Measurements from ENCODE around the gene MRM2. TPM values are rescaled to one million over a fixed set of nuclear protein-coding genes. Genes with fewer than 3 reads are reported as not detected.

The MRM2 gene
- total and polyA plus RNA-seq, 2 donors (not counting 1 experiment from before 2014, with no cell fraction given) = 14.9 to 19.3 TPM

DNA sequence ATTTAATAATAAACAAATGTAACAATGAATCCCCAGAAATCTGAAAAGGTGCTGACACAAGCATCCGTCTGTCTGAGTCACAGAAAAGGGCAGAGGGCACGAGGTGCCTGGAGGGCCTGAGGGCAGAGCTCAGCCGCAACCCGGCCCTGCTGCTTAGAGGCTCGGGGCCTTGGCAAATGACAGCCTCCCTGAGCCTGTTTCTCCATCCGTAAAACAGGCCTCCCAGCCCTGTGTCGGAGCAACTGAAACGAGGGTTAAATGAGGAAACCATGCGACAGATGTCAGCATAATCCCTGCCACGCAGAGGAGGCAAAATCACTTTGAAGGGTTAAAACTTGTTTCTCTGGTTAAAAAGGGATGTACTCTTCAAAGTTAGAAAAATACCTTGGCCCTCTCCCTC lies 24.9 kb upstream of the MRM2 start:
- no peak overlapping the region for H3K9ac ChIP-seq (ENCODE audit: insufficient read depth, low read length)
- TF ChIP-seq, protein P1, sequence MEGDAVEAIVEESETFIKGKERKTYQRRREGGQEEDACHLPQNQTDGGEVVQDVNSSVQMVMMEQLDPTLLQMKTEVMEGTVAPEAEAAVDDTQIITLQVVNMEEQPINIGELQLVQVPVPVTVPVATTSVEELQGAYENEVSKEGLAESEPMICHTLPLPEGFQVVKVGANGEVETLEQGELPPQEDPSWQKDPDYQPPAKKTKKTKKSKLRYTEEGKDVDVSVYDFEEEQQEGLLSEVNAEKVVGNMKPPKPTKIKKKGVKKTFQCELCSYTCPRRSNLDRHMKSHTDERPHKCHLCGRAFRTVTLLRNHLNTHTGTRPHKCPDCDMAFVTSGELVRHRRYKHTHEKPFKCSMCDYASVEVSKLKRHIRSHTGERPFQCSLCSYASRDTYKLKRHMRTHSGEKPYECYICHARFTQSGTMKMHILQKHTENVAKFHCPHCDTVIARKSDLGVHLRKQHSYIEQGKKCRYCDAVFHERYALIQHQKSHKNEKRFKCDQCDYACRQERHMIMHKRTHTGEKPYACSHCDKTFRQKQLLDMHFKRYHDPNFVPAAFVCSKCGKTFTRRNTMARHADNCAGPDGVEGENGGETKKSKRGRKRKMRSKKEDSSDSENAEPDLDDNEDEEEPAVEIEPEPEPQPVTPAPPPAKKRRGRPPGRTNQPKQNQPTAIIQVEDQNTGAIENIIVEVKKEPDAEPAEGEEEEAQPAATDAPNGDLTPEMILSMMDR (conservative IDR thresholded peaks at IDR 0.05 in 1 of 2, IDR thresholded peaks at IDR 0.05 in 1 of 2; ENCODE audit: low read depth in 1 of 2, low read length in 2 of 2) = no peak
- TF ChIP-seq EZH2 (IDR thresholded peaks at IDR 0.05; ENCODE audit: low read length, missing control alignments) = no peak

GRCh38 chr7:2264158-2264557 lies 22.2 kb upstream of the MRM2 start:
- no peaks in the 10 kb centered on the region for H3K79me2 ChIP-seq (ENCODE audit: control insufficient read depth, insufficient read depth, low read length)
- TF ChIP-seq EZH2 (IDR thresholded peaks at IDR 0.05; ENCODE audit: low read length, missing control alignments) = no peak
- TF ChIP-seq, protein P1 (conservative IDR thresholded peaks at IDR 0.05 in 1 of 2, IDR thresholded peaks at IDR 0.05 in 1 of 2; ENCODE audit: low read depth in 1 of 2, low read length in 2 of 2) = no peak
- H3K9me3 ChIP-seq (ENCODE audit: control insufficient read depth, insufficient read depth, low read depth, low read length) = no peaks in the 10 kb centered on the region
- H3K36me3 ChIP-seq (ENCODE audit: control insufficient read depth, insufficient read depth, low read length) = peaks cover 4% of the 10 kb centered on the region
- H3K4me2 ChIP-seq (ENCODE audit: extremely low read depth, insufficient read depth, low read length) = no peak overlapping the region
- no peaks in the 10 kb centered on the region for H3K27me3 ChIP-seq (ENCODE audit: control insufficient read depth, insufficient read depth, low read length)
- H3K27ac ChIP-seq (ENCODE audit: insufficient read depth, low read length) = no peak overlapping the region
- no peak for DNase-seq (ENCODE audit: low read depth in 2 of 2)
- no peak overlapping the region for H2AFZ ChIP-seq (ENCODE audit: low read length)
- H3K9ac ChIP-seq (ENCODE audit: insufficient read depth, low read length) = no peak overlapping the region
- H4K20me1 ChIP-seq (ENCODE audit: control insufficient read depth, extremely low read depth, insufficient read depth, low read length) = no peaks in the 10 kb centered on the region
- peaks cover 3% of the 10 kb centered on the region for H3K4me1 ChIP-seq (ENCODE audit: control insufficient read depth, extremely low read depth, insufficient read depth, low read length)
- no peak overlapping the region for H3K4me3 ChIP-seq (replicated peaks in 1 of 4; ENCODE audit: control extremely low read depth in 1 of 4, insufficient read depth in 1 of 4, low read depth in 3 of 4, low read length in 4 of 4)

More for the DNA sequence above, 24.9 kb upstream of the MRM2 start:
- Histone ChIP-seq H2AFZ (ENCODE audit: low read length) (no peak overlapping the region), H3K9me3 (ENCODE audit: control insufficient read depth, insufficient read depth, low read depth, low read length) (no peaks in the 10 kb centered on the region), H3K27ac (ENCODE audit: insufficient read depth, low read length) (no peak overlapping the region), H3K4me3 (replicated peaks in 1 of 4; ENCODE audit: control extremely low read depth in 1 of 4, insufficient read depth in 1 of 4, low read depth in 3 of 4, low read length in 4 of 4) (no peak overlapping the region), H3K27me3 (ENCODE audit: control insufficient read depth, insufficient read depth, low read length) (no peaks in the 10 kb centered on the region), H3K36me3 (ENCODE audit: control insufficient read depth, insufficient read depth, low read length) (peaks cover 4% of the 10 kb centered on the region), H3K79me2 (ENCODE audit: control insufficient read depth, insufficient read depth, low read length) (no peaks in the 10 kb centered on the region), H3K4me1 (ENCODE audit: control insufficient read depth, extremely low read depth, insufficient read depth, low read length) (peaks cover 3% of the 10 kb centered on the region), H4K20me1 (ENCODE audit: control insufficient read depth, extremely low read depth, insufficient read depth, low read length) (no peaks in the 10 kb centered on the region), H3K4me2 (ENCODE audit: extremely low read depth, insufficient read depth, low read length) (no peak overlapping the region)
- DNase-seq (ENCODE audit: low read depth in 2 of 2) = peak; percentile 49

DNA sequence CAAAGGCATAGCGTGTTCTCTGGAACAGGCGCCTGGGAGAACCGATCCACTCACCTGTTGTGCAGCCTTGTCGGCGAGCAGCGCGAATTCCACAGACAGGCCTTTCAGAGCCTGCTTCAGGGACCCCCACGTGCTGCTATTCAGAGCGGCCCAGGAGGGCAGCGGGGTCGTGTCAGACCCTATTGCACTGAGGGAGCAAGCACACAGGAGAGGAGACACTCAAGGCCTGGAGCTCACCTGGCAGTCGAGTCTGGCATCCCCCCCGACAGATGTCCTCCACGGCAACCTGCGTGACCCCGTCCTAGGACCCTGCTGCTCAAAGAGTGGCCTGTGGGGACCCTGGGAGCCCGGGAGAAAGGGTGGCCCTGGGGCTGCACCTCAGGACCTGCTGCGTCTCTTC lies 21.2 kb upstream of the MRM2 start:
- peaks cover 4% of the 10 kb centered on the region for H3K36me3 ChIP-seq (ENCODE audit: control insufficient read depth, insufficient read depth, low read length)
- H3K27me3 ChIP-seq (ENCODE audit: control insufficient read depth, insufficient read depth, low read length) = no peaks in the 10 kb centered on the region
- no peak overlapping the region for H2AFZ ChIP-seq (ENCODE audit: low read length)
- H3K79me2 ChIP-seq (ENCODE audit: control insufficient read depth, insufficient read depth, low read length) = no peaks in the 10 kb centered on the region
- H3K4me3 ChIP-seq (replicated peaks in 1 of 4; ENCODE audit: control extremely low read depth in 1 of 4, insufficient read depth in 1 of 4, low read depth in 3 of 4, low read length in 4 of 4) = no peak overlapping the region
- no peaks in the 10 kb centered on the region for H3K9me3 ChIP-seq (ENCODE audit: control insufficient read depth, insufficient read depth, low read depth, low read length)
- DNase-seq (ENCODE audit: low read depth in 2 of 2) = no peak
- no peak overlapping the region for H3K27ac ChIP-seq (ENCODE audit: insufficient read depth, low read length)
- TF ChIP-seq EZH2 (IDR thresholded peaks at IDR 0.05; ENCODE audit: low read length, missing control alignments) = no peak
- TF ChIP-seq, protein P1 (conservative IDR thresholded peaks at IDR 0.05 in 1 of 2, IDR thresholded peaks at IDR 0.05 in 1 of 2; ENCODE audit: low read depth in 1 of 2, low read length in 2 of 2) = no peak
- H3K9ac ChIP-seq (ENCODE audit: insufficient read depth, low read length) = no peak overlapping the region
- H3K4me1 ChIP-seq (ENCODE audit: control insufficient read depth, extremely low read depth, insufficient read depth, low read length) = peaks cover 3% of the 10 kb centered on the region
- H4K20me1 ChIP-seq (ENCODE audit: control insufficient read depth, extremely low read depth, insufficient read depth, low read length) = no peaks in the 10 kb centered on the region
- no peak overlapping the region for H3K4me2 ChIP-seq (ENCODE audit: extremely low read depth, insufficient read depth, low read length)
